ENCODE measurements around the gene MTUS2. TPM values are rescaled to one million over a fixed set of nuclear protein-coding genes. Genes with fewer than 3 reads are reported as not detected.

The MTUS2 gene
- total and polyA plus RNA-seq, 9 of the 15 experiments (the other 6 are each of a cell fraction or from before 2014, with no cell fraction given): 0.01 to 0.28 (median 0.06) TPM; not detected in 1

- H3K4me2 ChIP-seq (ENCODE audit: insufficient read depth, low read length): no peak overlapping the region
- no peak overlapping the region for H3K9ac ChIP-seq (ENCODE audit: insufficient read depth in 1 of 2, low read depth in 2 of 2, low read length in 2 of 2)
Observed at GRCh38 chr13:29482504-29482903, 662.4 kb downstream of the MTUS2 start.

More at GRCh38 chr13:29482504-29482903, 662.4 kb downstream of the MTUS2 start:
- Histone ChIP-seq H3K9me1 (ENCODE audit: control insufficient read depth, insufficient read depth, low read length) (no peaks in the 10 kb centered on the region), H4K20me1 (replicated peaks; ENCODE audit: control insufficient read depth, insufficient read depth, low read length) (no peaks in the 10 kb centered on the region), H3K27me3 (ENCODE audit: control insufficient read depth in 2 of 2, insufficient read depth in 2 of 2, low read length in 2 of 2) (peaks cover 26 to 69% of the 10 kb centered on the region in 2 experiments; a peak in 4 of 5 replicates), H3K79me2 (ENCODE audit: control insufficient read depth, insufficient read depth, low read length) (no peaks in the 10 kb centered on the region), H3K9me3 (replicated peaks; ENCODE audit: control insufficient read depth, insufficient read depth, low read depth, low read length) (no peaks in the 10 kb centered on the region), H3K4me1 (replicated peaks in 1 of 2; ENCODE audit: control insufficient read depth in 2 of 2, insufficient read depth in 2 of 2, low read length in 2 of 2) (peaks cover 0 to 4% of the 10 kb centered on the region in 2 experiments; a peak in 2 of 5 replicates), H3K27ac (ENCODE audit: extremely low read depth, low read depth, low read length) (no peak overlapping the region), H2AFZ (ENCODE audit: low read depth, low read length) (no peak overlapping the region), H3K4me3 (no peak overlapping the region), H3K36me3 (ENCODE audit: control insufficient read depth, insufficient read depth, low read length) (no peaks in the 10 kb centered on the region)
- ChIA-PET POLR2A (no interaction called here), CTCF (ENCODE audit: low intra/inter-chr PET ratio) (no interaction called here)
- FAIRE-seq (no peak), ATAC-seq (no peak), DNase-seq (ENCODE audit: extremely low read depth in 1 of 4, low spot score in 3 of 4) (no peak)
- WGBS (ENCODE audit: insufficient coverage, low coverage, missing lambda C conversion rate): 2% methylated on average over 4 of the region's 4 CpGs
- in situ Hi-C loops (cut with MboI): no loop called here
- intact Hi-C loops (cut with micrococcal nuclease): no loop called here
- TF ChIP-seq, protein P1, sequence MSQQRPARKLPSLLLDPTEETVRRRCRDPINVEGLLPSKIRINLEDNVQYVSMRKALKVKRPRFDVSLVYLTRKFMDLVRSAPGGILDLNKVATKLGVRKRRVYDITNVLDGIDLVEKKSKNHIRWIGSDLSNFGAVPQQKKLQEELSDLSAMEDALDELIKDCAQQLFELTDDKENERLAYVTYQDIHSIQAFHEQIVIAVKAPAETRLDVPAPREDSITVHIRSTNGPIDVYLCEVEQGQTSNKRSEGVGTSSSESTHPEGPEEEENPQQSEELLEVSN (IDR thresholded peaks at IDR 0.05; ENCODE audit: borderline replicate concordance in 1 of 2, extremely low read depth in 1 of 2, insufficient read depth in 1 of 2, insufficient read length in 1 of 2, low read depth in 1 of 2, low read length in 1 of 2, poor library complexity in 1 of 2, severe bottlenecking in 1 of 2): no peak
- no peak for TF ChIP-seq LCOR (CRISPR knock-in tag; IDR thresholded peaks at IDR 0.05)
- no peak for TF ChIP-seq AFF1 (IDR thresholded peaks at IDR 0.05; ENCODE audit: low read depth in 1 of 2, partially characterized antibody in 2 of 2)
- TF ChIP-seq ETS2 (tag; IDR thresholded peaks at IDR 0.05; ENCODE audit: borderline replicate concordance, poor library complexity, severe bottlenecking): no peak
- TF ChIP-seq NCOA6 (IDR thresholded peaks at IDR 0.05): no peak
- no peak for TF ChIP-seq ZNF764 (CRISPR knock-in tag; IDR thresholded peaks at IDR 0.05; ENCODE audit: low read depth)
- TF ChIP-seq HNRNPL (IDR thresholded peaks at IDR 0.05; ENCODE audit: low read depth, low read length): no peak
- TF ChIP-seq XRCC4 (IDR thresholded peaks at IDR 0.05; ENCODE audit: extremely low read depth, insufficient read depth, insufficient read length): no peak
- TF ChIP-seq CREB1 (IDR thresholded peaks at IDR 0.05): no peak
- no peak for TF ChIP-seq CREB1 (CRISPR knock-in tag; IDR thresholded peaks at IDR 0.05)
- TF ChIP-seq, protein P2, sequence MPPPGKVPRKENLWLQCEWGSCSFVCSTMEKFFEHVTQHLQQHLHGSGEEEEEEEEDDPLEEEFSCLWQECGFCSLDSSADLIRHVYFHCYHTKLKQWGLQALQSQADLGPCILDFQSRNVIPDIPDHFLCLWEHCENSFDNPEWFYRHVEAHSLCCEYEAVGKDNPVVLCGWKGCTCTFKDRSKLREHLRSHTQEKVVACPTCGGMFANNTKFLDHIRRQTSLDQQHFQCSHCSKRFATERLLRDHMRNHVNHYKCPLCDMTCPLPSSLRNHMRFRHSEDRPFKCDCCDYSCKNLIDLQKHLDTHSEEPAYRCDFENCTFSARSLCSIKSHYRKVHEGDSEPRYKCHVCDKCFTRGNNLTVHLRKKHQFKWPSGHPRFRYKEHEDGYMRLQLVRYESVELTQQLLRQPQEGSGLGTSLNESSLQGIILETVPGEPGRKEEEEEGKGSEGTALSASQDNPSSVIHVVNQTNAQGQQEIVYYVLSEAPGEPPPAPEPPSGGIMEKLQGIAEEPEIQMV (tag; conservative IDR thresholded peaks at IDR 0.05; ENCODE audit: low read depth): no peak
- TF ChIP-seq ZNF253 (CRISPR knock-in tag; conservative IDR thresholded peaks at IDR 0.05): no peak
- no peak for TF ChIP-seq PML (IDR thresholded peaks at IDR 0.05; ENCODE audit: low read length)
- TF ChIP-seq ZBTB8A (IDR thresholded peaks at IDR 0.05; ENCODE audit: partially characterized antibody): no peak
- no peak for TF ChIP-seq ZNF699 (CRISPR knock-in tag; IDR thresholded peaks at IDR 0.05; ENCODE audit: insufficient replicate concordance)
- TF ChIP-seq RBM39 (optimal IDR thresholded peaks at IDR 0.05; ENCODE audit: low read depth, low read length): no peak
- no peak for TF ChIP-seq MTA2 (IDR thresholded peaks at IDR 0.05; ENCODE audit: low read depth)
- no TSS peak for BruUV-seq (replicated peaks)

Data from K562 (cell line).